ENCODE data around the gene LBHD2.

DNA sequence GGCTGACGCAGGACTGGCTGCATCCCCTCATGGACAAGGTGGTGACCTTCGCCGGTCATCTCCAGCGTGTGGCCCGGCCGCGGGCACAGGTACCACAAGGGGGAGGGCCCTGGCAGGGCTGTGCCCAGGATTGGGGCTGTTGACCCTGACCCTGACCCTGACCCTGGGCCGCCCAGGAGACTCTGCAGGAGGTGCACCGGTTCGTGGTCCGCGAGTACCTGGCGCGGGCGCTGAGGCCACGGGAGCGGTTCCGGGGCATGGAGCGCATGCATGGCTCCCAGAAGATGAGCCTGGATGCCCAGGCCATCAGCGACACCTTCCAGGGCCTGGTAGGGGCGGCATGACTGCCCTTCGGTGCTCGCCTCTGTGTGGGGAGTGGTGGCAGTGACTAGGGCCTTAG is 23.4 kb downstream of the LBHD2 start:
- TF ChIP-seq TARDBP (IDR thresholded peaks at IDR 0.05) (no peak), FOXA1 (IDR thresholded peaks at IDR 0.05) (no peak), FOXM1 (IDR thresholded peaks at IDR 0.05; ENCODE audit: borderline replicate concordance) (no peak), LEF1 (IDR thresholded peaks at IDR 0.05; ENCODE audit: borderline replicate concordance) (no peak), SP1 (IDR thresholded peaks at IDR 0.05) (no peak), HDGF (IDR thresholded peaks at IDR 0.05; ENCODE audit: borderline replicate concordance) (no peak), FOXK2 (IDR thresholded peaks at IDR 0.05) (no peak), SUZ12 (IDR thresholded peaks at IDR 0.05) (no peak), BHLHE40 (IDR thresholded peaks at IDR 0.05; ENCODE audit: borderline replicate concordance) (no peak), ZNF384 (IDR thresholded peaks at IDR 0.05) (no peak), ELF4 (IDR thresholded peaks at IDR 0.05) (no peak)
